ENCODE data around the gene SMC6. TPM values are rescaled to one million over a fixed set of nuclear protein-coding genes. Genes with fewer than 3 reads are reported as not detected.

The SMC6 gene
- total and polyA plus RNA-seq, 3 donors from 2014 or later, result 21.7 to 79.0 (median 73.8) TPM

- WGBS, 2 donors, result 97 to 98% methylated on average over 4 of the region's 4 CpGs
- no peaks in the 10 kb centered on the region for H3K9me3 ChIP-seq
- H3K4me3 ChIP-seq, result no peak overlapping the region
- no peaks in the 10 kb centered on the region for H3K36me3 ChIP-seq (ENCODE audit: low read depth, missing control alignments)
- H3K27ac ChIP-seq, result no peak overlapping the region
- no peaks in the 10 kb centered on the region for H3K4me1 ChIP-seq
- H3K27me3 ChIP-seq, result no peaks in the 10 kb centered on the region
- intact Hi-C loops (cut with DNase I; ENCODE audit: low total_unique reads), result no loop called here
- TF ChIP-seq CTCF (IDR thresholded peaks at IDR 0.05), result no peak
- no peak for TF ChIP-seq POLR2A (IDR thresholded peaks at IDR 0.05)
- DNase-seq, result no peak
These were observed 123.5 kb downstream of the SMC6 start for GRCh38 chr2:17630089-17630488.

DNA sequence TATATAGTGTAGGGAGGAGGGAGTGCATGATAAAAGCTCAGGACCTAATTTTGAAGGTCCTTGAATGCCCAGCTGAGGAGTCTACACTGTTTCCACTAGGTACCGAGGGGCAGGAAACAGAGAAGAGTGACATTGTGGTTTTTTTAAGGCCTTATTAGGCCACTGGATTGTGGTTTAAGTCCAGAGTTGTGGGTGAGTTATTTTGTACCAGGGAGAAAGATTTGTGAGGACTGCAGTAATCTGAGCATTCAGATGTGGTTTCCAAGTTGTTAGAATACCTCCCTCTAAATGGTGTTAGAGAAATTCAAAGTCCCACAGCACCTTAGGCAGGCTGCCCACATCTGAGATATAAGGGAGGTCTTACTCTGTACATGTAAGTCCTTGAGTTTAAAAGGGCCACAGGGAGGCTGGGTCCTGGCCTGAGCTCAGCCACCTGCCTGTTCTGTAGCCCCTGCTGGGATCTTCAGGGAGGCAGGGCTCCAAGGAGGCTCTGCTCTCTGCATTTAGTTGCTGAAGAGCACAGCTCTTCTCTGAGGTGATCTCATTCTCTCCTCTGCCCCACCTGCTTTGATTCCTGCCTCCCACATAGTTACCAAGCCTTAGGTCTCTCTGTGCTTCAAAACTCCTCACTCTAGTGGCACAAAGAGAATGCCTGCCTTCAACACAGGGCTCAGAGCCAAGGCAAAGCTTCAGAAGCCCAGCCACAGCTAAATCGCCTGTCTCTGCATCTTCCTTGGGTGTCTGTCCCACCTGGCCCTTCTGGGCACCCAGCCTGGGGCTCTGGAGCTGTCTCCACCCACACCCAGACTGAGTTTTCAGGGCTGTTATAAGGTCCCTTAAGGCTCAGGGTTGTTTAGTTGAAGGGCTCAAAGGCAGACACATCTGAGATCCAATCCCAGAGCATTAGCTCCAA, 125.0 kb downstream of the SMC6 start:
- Histone ChIP-seq H3K4me1 (no peaks in the 10 kb centered on the region), H3K27me3 (no peaks in the 10 kb centered on the region), H3K9me3 (no peaks in the 10 kb centered on the region), H3K36me3 (ENCODE audit: low read depth, missing control alignments) (no peaks in the 10 kb centered on the region), H3K4me3 (no peak overlapping the region), H3K27ac (no peak overlapping the region)
- TF ChIP-seq POLR2A (IDR thresholded peaks at IDR 0.05) (no peak), CTCF (IDR thresholded peaks at IDR 0.05) (no peak)
- 56 to 59% methylated on average over 2 of the region's 2 CpGs for WGBS, 2 donors
- no peak for DNase-seq
- intact Hi-C loops (cut with DNase I; ENCODE audit: low total_unique reads), result no loop called here

DNA sequence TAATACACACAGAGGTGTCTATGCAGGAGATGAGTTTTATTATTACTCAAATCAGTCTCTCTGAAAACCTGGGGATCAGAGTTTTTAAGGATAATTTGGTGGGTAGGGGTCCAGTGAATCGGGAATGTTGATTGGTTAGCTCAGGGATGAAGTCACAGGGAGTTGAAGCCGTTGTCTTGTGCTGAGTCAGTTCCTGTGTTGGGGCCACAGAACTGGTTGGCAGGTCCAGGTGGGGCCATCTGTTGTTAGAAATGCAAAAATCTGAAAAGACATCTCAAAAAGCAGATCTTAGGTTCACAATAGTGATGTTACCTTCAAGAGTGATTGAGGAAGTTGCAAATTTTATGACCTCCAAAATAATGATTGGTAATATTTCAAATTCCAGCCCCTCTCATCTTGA, 126.2 kb downstream of the SMC6 start:
- no peaks in the 10 kb centered on the region for H3K27me3 ChIP-seq
- H3K4me1 ChIP-seq, result no peaks in the 10 kb centered on the region
- DNase-seq, result no peak
- no peak overlapping the region for H3K27ac ChIP-seq
- H3K4me3 ChIP-seq, result no peak overlapping the region
- H3K36me3 ChIP-seq (ENCODE audit: low read depth, missing control alignments), result no peaks in the 10 kb centered on the region
- intact Hi-C loops (cut with DNase I; ENCODE audit: low total_unique reads), result no loop called here
- WGBS, 2 donors, result 65 to 67% methylated on average over 2 of the region's 2 CpGs
- TF ChIP-seq CTCF (IDR thresholded peaks at IDR 0.05), result no peak
- no peak for TF ChIP-seq POLR2A (IDR thresholded peaks at IDR 0.05)
- H3K9me3 ChIP-seq, result no peaks in the 10 kb centered on the region

DNA sequence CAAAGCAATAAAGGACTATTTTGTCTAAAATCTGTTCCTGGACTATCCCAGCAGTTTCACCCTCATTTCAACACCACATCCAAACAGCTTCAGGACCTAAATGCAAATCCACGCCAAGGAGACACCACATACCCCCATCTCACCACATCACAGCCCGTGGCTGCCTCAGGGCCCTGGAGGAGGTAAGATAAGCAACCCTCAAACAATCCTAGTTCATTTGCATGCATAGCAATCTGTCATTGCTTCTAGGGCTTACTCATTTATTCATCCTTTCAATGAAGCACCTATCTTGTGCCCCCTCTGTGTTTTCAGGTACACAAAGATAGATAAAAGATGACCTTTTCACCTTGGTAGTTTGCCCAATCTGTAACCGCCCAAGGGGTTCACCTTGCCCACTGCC, 126.6 kb downstream of the SMC6 start:
- 90% methylated on average over 3 of the region's 3 CpGs for WGBS, 2 donors
- intact Hi-C loops (cut with DNase I; ENCODE audit: low total_unique reads), result no loop called here
- Histone ChIP-seq H3K4me1 (no peaks in the 10 kb centered on the region), H3K36me3 (ENCODE audit: low read depth, missing control alignments) (no peaks in the 10 kb centered on the region), H3K9me3 (no peaks in the 10 kb centered on the region), H3K4me3 (no peak overlapping the region), H3K27me3 (no peaks in the 10 kb centered on the region), H3K27ac (no peak overlapping the region)
- no peak for TF ChIP-seq POLR2A (IDR thresholded peaks at IDR 0.05)
- TF ChIP-seq CTCF (IDR thresholded peaks at IDR 0.05), result no peak
- no peak for DNase-seq

DNA sequence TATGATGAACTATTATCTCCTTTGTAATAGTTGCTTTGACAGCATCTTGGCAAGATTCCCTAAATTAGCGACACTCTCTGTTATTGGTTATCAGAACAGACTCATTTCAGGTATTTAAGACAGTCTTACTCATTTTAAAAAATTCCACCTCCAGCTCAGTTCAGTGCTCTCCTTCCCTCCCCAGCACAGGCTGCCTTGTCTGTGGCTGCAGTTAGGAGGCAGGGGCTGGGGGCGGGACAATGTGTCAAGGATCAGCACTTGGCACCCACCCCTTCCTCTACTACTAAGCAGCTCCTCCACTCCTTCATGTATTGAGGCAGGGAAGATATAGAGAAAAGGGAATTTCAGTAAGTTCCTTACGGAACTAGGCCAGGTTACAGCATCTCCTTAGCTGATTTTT, 128.2 kb downstream of the SMC6 start:
- 72 to 79% methylated on average over 3 of the region's 3 CpGs for WGBS, 2 donors
- DNase-seq, result no peak
- TF ChIP-seq CTCF (IDR thresholded peaks at IDR 0.05), result no peak
- no peak for TF ChIP-seq POLR2A (IDR thresholded peaks at IDR 0.05)
- no peaks in the 10 kb centered on the region for H3K4me1 ChIP-seq
- intact Hi-C loops (cut with DNase I; ENCODE audit: low total_unique reads), result no loop called here
- no peaks in the 10 kb centered on the region for H3K27me3 ChIP-seq
- no peak overlapping the region for H3K27ac ChIP-seq
- H3K4me3 ChIP-seq, result no peak overlapping the region
- H3K9me3 ChIP-seq, result no peaks in the 10 kb centered on the region
- H3K36me3 ChIP-seq (ENCODE audit: low read depth, missing control alignments), result no peaks in the 10 kb centered on the region
